C4-2B (cell line): Measurements from ENCODE around the gene MEGF8.

ENCODE experiments used
- ZFX ChIP-seq: fragments of 450-650 bp; IDR thresholded peaks from 2 replicates; pipeline ENCODE4 v1.6.1; 2017
- TF ChIP-seq, protein P1 (sequence below): fragments of 450-650 bp; conservative IDR thresholded peaks from 2 replicates; pipeline ENCODE4 v1.5.1; 2017; ENCODE audit warnings: mild to moderate bottlenecking

- TF ChIP-seq, protein P1, sequence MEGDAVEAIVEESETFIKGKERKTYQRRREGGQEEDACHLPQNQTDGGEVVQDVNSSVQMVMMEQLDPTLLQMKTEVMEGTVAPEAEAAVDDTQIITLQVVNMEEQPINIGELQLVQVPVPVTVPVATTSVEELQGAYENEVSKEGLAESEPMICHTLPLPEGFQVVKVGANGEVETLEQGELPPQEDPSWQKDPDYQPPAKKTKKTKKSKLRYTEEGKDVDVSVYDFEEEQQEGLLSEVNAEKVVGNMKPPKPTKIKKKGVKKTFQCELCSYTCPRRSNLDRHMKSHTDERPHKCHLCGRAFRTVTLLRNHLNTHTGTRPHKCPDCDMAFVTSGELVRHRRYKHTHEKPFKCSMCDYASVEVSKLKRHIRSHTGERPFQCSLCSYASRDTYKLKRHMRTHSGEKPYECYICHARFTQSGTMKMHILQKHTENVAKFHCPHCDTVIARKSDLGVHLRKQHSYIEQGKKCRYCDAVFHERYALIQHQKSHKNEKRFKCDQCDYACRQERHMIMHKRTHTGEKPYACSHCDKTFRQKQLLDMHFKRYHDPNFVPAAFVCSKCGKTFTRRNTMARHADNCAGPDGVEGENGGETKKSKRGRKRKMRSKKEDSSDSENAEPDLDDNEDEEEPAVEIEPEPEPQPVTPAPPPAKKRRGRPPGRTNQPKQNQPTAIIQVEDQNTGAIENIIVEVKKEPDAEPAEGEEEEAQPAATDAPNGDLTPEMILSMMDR = no peak
- TF ChIP-seq ZFX = no peak
Measured at GRCh38 chr19:42351079-42351735, 25.8 kb downstream of the MEGF8 start.
